ENCODE measurements around the gene RAB32.

RAB32 gene

DNA sequence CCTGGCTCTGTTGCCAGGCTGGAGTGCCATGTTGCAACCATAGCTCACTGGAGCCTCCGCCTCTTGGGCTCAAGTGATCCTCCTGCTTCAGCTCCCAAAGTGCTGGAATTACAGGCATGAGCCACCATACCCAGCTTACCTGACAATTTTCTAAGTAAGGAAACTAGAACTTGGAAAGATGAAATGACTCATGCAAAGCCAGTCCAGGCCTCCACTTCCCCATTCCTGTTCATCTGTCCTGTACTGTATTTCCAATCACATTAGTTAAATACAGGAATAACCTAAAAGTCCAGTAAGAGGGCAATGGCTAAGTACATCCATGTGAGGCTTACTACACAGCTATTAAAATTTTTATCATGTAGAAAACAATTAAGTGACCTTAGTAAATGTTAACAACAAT, 46.9 kb downstream of the RAB32 start:
- TF ChIP-seq TAF1 (IDR thresholded peaks at IDR 0.05; ENCODE audit: borderline replicate concordance, insufficient read depth, low read length), result no peak
- TF ChIP-seq, protein P1, sequence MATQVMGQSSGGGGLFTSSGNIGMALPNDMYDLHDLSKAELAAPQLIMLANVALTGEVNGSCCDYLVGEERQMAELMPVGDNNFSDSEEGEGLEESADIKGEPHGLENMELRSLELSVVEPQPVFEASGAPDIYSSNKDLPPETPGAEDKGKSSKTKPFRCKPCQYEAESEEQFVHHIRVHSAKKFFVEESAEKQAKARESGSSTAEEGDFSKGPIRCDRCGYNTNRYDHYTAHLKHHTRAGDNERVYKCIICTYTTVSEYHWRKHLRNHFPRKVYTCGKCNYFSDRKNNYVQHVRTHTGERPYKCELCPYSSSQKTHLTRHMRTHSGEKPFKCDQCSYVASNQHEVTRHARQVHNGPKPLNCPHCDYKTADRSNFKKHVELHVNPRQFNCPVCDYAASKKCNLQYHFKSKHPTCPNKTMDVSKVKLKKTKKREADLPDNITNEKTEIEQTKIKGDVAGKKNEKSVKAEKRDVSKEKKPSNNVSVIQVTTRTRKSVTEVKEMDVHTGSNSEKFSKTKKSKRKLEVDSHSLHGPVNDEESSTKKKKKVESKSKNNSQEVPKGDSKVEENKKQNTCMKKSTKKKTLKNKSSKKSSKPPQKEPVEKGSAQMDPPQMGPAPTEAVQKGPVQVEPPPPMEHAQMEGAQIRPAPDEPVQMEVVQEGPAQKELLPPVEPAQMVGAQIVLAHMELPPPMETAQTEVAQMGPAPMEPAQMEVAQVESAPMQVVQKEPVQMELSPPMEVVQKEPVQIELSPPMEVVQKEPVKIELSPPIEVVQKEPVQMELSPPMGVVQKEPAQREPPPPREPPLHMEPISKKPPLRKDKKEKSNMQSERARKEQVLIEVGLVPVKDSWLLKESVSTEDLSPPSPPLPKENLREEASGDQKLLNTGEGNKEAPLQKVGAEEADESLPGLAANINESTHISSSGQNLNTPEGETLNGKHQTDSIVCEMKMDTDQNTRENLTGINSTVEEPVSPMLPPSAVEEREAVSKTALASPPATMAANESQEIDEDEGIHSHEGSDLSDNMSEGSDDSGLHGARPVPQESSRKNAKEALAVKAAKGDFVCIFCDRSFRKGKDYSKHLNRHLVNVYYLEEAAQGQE (IDR thresholded peaks at IDR 0.05; ENCODE audit: insufficient read depth in 1 of 2, low read depth in 2 of 2, low read length in 2 of 2), result no peak
- TF ChIP-seq POLR2AphosphoS5 (IDR thresholded peaks at IDR 0.05; ENCODE audit: low read depth, low read length), result no peak
- TF ChIP-seq FOXP2 (optimal IDR thresholded peaks at IDR 0.05; ENCODE audit: borderline replicate concordance, extremely low read depth, extremely low read length, insufficient read depth), result no peak
- no peak for TF ChIP-seq SIN3A (IDR thresholded peaks at IDR 0.05; ENCODE audit: borderline replicate concordance, insufficient read depth, low read length)

DNA sequence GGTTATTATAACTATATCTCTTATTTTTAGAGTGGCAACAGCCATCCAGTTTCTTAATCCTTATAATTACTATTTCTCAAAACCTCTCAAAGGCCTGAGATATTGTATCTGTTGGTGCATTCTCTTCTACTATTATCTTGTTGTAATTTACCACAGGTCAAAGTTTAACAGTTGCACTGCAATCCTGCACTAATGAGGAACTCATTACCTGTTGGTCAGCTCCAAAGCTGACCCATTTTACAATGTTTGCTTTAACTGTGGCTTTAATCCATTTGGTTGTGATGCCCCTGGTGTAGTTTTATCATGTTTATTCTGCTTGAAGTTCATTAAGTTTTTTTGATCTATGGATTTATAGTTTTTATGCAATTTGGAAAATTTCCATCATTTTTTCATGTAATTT, 48.8 kb downstream of the RAB32 start:
- TF ChIP-seq SIN3A (IDR thresholded peaks at IDR 0.05; ENCODE audit: borderline replicate concordance, insufficient read depth, low read length), result no peak

DNA sequence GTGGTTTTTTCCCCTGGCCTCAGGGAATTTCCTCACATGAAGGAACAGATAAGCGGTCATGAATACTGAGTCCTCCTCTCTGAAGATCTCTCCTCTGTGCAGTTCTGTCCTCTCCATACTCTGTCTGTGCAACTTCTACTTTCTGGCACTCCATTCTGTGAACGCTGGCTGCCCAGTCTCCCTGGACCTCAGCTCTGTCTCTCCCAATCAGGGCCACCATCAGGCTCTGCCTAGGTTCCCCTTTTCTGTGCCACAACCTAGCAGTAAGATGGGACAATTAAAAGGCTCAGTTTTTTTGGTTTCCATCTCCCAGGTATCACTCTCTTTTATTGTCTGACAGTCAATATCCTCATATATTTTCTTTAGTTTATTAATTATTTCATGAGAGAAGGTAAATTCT, 50.4 kb downstream of the RAB32 start:
- TF ChIP-seq, protein P1 (IDR thresholded peaks at IDR 0.05; ENCODE audit: insufficient read depth in 1 of 2, low read depth in 2 of 2, low read length in 2 of 2), result no peak
- no peak for TF ChIP-seq FOXP2 (optimal IDR thresholded peaks at IDR 0.05; ENCODE audit: borderline replicate concordance, extremely low read depth, extremely low read length, insufficient read depth)
- no peak for TF ChIP-seq TAF1 (IDR thresholded peaks at IDR 0.05; ENCODE audit: borderline replicate concordance, insufficient read depth, low read length)

DNA sequence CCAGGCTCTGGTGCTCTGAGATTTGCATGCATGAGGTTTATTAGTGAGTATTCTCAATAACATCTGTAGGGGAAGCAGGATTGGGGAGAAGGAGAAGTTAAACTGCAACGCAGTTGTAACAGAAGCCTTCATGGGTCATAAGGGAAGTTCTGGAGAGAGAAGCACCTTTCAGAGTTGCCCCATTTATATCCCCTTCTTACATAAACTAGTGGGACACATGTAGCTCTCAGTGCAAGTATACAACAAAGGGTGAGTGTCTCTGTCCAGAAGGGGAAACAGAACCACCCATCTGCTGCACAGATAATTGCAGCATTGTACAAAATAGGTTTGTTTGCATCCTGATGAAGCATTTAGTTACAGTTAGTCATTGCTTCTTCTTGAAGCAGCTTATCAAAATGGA, 50.9 kb downstream of the RAB32 start:
- no peak for TF ChIP-seq FOXP2 (optimal IDR thresholded peaks at IDR 0.05; ENCODE audit: borderline replicate concordance, extremely low read depth, extremely low read length, insufficient read depth)
- TF ChIP-seq TAF1 (IDR thresholded peaks at IDR 0.05; ENCODE audit: borderline replicate concordance, insufficient read depth, low read length), result no peak
- no peak for TF ChIP-seq POLR2AphosphoS5 (IDR thresholded peaks at IDR 0.05; ENCODE audit: low read depth, low read length)
- TF ChIP-seq, protein P1 (IDR thresholded peaks at IDR 0.05; ENCODE audit: insufficient read depth in 1 of 2, low read depth in 2 of 2, low read length in 2 of 2), result no peak
- no peak for TF ChIP-seq SIN3A (IDR thresholded peaks at IDR 0.05; ENCODE audit: borderline replicate concordance, insufficient read depth, low read length)

DNA sequence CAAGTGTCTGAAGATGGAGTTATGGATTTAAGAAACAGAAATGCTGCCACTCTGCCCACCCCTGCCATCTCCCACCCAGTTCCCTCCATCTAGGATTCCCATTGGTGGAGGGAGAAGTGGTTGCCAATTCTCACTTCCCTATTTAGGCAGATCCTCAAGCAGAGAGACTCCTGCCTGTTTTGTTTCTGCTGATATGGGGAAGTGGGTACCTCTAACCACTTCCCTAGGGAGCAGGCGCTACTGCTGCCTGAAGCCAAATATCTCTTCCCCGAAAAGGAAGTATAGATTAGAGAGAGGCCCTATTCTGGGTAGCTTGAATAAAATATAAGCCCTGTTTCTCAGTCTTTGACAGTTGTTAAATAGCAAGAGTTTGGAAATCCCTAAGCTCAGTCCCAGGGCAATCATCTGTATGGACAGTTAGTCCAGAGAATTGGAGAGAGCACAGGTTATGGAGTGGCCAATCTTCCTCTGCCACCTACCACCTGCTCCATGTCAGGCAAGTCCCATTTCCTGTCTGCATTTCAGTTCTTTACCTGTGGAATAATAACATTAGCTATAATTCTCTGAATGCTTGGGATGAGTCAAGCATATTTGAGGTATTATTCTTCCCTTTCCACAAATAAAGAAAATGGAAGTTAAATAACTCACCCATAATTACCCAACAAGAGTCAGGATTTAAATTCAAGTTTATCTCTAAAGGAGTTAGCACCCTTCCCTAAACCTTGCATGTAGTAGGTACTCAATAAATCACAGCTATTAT, 52.5 kb downstream of the RAB32 start:
- TF ChIP-seq POLR2AphosphoS5 (IDR thresholded peaks at IDR 0.05; ENCODE audit: low read depth, low read length) (no peak), FOXP2 (optimal IDR thresholded peaks at IDR 0.05; ENCODE audit: borderline replicate concordance, extremely low read depth, extremely low read length, insufficient read depth) (no peak), SIN3A (IDR thresholded peaks at IDR 0.05; ENCODE audit: borderline replicate concordance, insufficient read depth, low read length) (no peak), TAF1 (IDR thresholded peaks at IDR 0.05; ENCODE audit: borderline replicate concordance, insufficient read depth, low read length) (no peak)
- TF ChIP-seq, protein P1 (IDR thresholded peaks at IDR 0.05; ENCODE audit: insufficient read depth in 1 of 2, low read depth in 2 of 2, low read length in 2 of 2), result no peak

All from PFSK-1 (cell line).